ENCODE data around the gene DMD.

- TF ChIP-seq CTCF (IDR thresholded peaks at IDR 0.05): no peak
- no peak for TF ChIP-seq EZH2 (IDR thresholded peaks at IDR 0.05; ENCODE audit: borderline replicate concordance, insufficient read depth, low read depth, low read length, poor library complexity, severe bottlenecking)
Measured at GRCh38 chrX:33133320-33133719, 78.0 kb downstream of the DMD start.
